Measurements from ENCODE around the gene R3HDM1. TPM values are rescaled to one million over a fixed set of nuclear protein-coding genes. Genes with fewer than 3 reads are reported as not detected.

Gene R3HDM1
- total RNA-seq, 4 donors from 2014 or later = 15.9 to 27.9 (median 22.8) TPM

- 84% methylated on average over 3 of the region's 3 CpGs; no CpG with 5 or more reads in 1 of the 2 donors for WGBS, 2 donors (ENCODE audit: low coverage in 1 of 2)
- Histone ChIP-seq H3K4me3 (no peak overlapping the region), H3K36me3 (no peaks in the 10 kb centered on the region), H3K4me1 (no peaks in the 10 kb centered on the region), H3K27me3 (no peaks in the 10 kb centered on the region), H3K9me3 (no peaks in the 10 kb centered on the region), H3K27ac (no peak overlapping the region)
- TF ChIP-seq EP300 (IDR thresholded peaks at IDR 0.05) = no peak
- TF ChIP-seq POLR2A (IDR thresholded peaks at IDR 0.05) = no peak
- TF ChIP-seq POLR2AphosphoS5 (IDR thresholded peaks at IDR 0.05) = no peak
- no peak for ATAC-seq
Measured at GRCh38 chr2:135546436-135546835, 15.2 kb downstream of the R3HDM1 start.

- ATAC-seq = no peak
- 93 to 97% methylated on average over 2 to 3 of the region's 3 CpGs for WGBS, 2 donors (ENCODE audit: low coverage in 1 of 2)
- Histone ChIP-seq H3K4me3 (no peak overlapping the region), H3K27me3 (no peaks in the 10 kb centered on the region), H3K36me3 (no peaks in the 10 kb centered on the region), H3K4me1 (no peaks in the 10 kb centered on the region), H3K27ac (no peak overlapping the region), H3K9me3 (no peaks in the 10 kb centered on the region)
- no peak for TF ChIP-seq CTCF (IDR thresholded peaks at IDR 0.05)
- TF ChIP-seq POLR2A (IDR thresholded peaks at IDR 0.05) = no peak
- TF ChIP-seq POLR2AphosphoS5 (IDR thresholded peaks at IDR 0.05) = no peak
Measured at GRCh38 chr2:135547311-135547710, 16.0 kb downstream of the R3HDM1 start.

- WGBS, 2 donors (ENCODE audit: low coverage in 1 of 2) = 80 to 87% methylated on average over 5 of the region's 5 CpGs
- H3K4me1 ChIP-seq = no peaks in the 10 kb centered on the region
- H3K36me3 ChIP-seq = no peaks in the 10 kb centered on the region
- H3K27ac ChIP-seq = no peak overlapping the region
- TF ChIP-seq POLR2A (IDR thresholded peaks at IDR 0.05) = no peak
- no peak for TF ChIP-seq EP300 (IDR thresholded peaks at IDR 0.05)
- TF ChIP-seq CTCF (IDR thresholded peaks at IDR 0.05) = no peak
- TF ChIP-seq POLR2AphosphoS5 (IDR thresholded peaks at IDR 0.05) = no peak
- no peaks in the 10 kb centered on the region for H3K27me3 ChIP-seq
- H3K9me3 ChIP-seq = no peaks in the 10 kb centered on the region
- no peak overlapping the region for H3K4me3 ChIP-seq
- ATAC-seq = no peak
Measured at GRCh38 chr2:135551356-135551755, 20.1 kb downstream of the R3HDM1 start.

- 88 to 92% methylated on average over 1 to 2 of the region's 4 CpGs for WGBS, 2 donors (ENCODE audit: low coverage in 1 of 2)
- no peaks in the 10 kb centered on the region for H3K27me3 ChIP-seq
- ATAC-seq = no peak
- H3K4me3 ChIP-seq = no peak overlapping the region
- no peak for TF ChIP-seq CTCF (IDR thresholded peaks at IDR 0.05)
- TF ChIP-seq EP300 (IDR thresholded peaks at IDR 0.05) = no peak
- no peak for TF ChIP-seq POLR2A (IDR thresholded peaks at IDR 0.05)
- TF ChIP-seq POLR2AphosphoS5 (IDR thresholded peaks at IDR 0.05) = no peak
- H3K27ac ChIP-seq = no peak overlapping the region
- H3K9me3 ChIP-seq = no peaks in the 10 kb centered on the region
- no peaks in the 10 kb centered on the region for H3K36me3 ChIP-seq
- no peaks in the 10 kb centered on the region for H3K4me1 ChIP-seq
Measured at GRCh38 chr2:135552887-135553286, 21.6 kb downstream of the R3HDM1 start.

- WGBS, 2 donors (ENCODE audit: low coverage in 1 of 2) = 88 to 92% methylated on average over 4 of the region's 4 CpGs
Measured at GRCh38 chr2:135555311-135555710, 24.0 kb downstream of the R3HDM1 start.

More at GRCh38 chr2:135555311-135555710, 24.0 kb downstream of the R3HDM1 start:
- TF ChIP-seq EP300 (IDR thresholded peaks at IDR 0.05) = no peak
- TF ChIP-seq POLR2AphosphoS5 (IDR thresholded peaks at IDR 0.05) = no peak
- TF ChIP-seq POLR2A (IDR thresholded peaks at IDR 0.05) = no peak
- TF ChIP-seq CTCF (IDR thresholded peaks at IDR 0.05) = no peak
- Histone ChIP-seq H3K9me3 (no peaks in the 10 kb centered on the region), H3K4me3 (no peak overlapping the region), H3K4me1 (no peaks in the 10 kb centered on the region), H3K27me3 (no peaks in the 10 kb centered on the region), H3K27ac (no peak overlapping the region), H3K36me3 (no peaks in the 10 kb centered on the region)
- ATAC-seq = no peak

All from gastroesophageal sphincter (tissue), 4 donors.